Body of pancreas (tissue), 4 donors: ENCODE measurements around the gene UGT1A6. TPM values are rescaled to one million over a fixed set of nuclear protein-coding genes. Genes with fewer than 3 reads are reported as not detected.

ENCODE experiments used
- ATAC-seq: fragments of 150-250 bp; one replicate; pipeline ENCODE4 v1.9.1; 2016
- DNase-seq, 4 donors: peaks; one replicate each; pipeline ENCODE4 v3.0.0-alpha.2; 2019
- H3K27ac ChIP-seq, 4 donors: fragments of 200-600 bp; sonication (generic); 1 replicate in 3 of 4; 2 replicates in 1 of 4; pipeline versions ENCODE4 v1.5.1 to v1.6.1; 2016 to 2019; ENCODE audit warnings: mild to moderate bottlenecking in 1 of 4, mixed read lengths in 1 of 4, moderate library complexity in 1 of 4
- H3K27me3 ChIP-seq, 2 donors: fragments of 200-600 bp; sonication (generic); one replicate each; pipeline ENCODE4 v1.6.0; 2016; ENCODE audit warnings: mild to moderate bottlenecking in 1 of 2
- H3K36me3 ChIP-seq, 2 donors: fragments of 200-600 bp; sonication (generic); replicated peaks in 1 of 2; 2 replicates each; pipeline ENCODE4 v1.5.1; 2016; ENCODE audit warnings: low read depth in 2 of 2; ENCODE audit not compliant: insufficient read depth in 1 of 2
- H3K4me1 ChIP-seq: fragments of 200-600 bp; sonication (generic); one replicate; pipeline ENCODE4 v1.6.0; 2016
- H3K4me3 ChIP-seq, 2 donors: fragments of 200-600 bp; sonication (generic); 1 replicate in 1 of 2; 2 replicates in 1 of 2; pipeline ENCODE4 v1.5.1; 2016 to 2019
- H3K9me3 ChIP-seq, 3 donors: fragments of 200-600 bp; sonication (generic); 1 replicate in 2 of 3; 2 replicates in 1 of 3; pipeline ENCODE4 v1.5.1; 2016
- CTCF ChIP-seq, 7 experiments: fragments of 450-650 bp in 4 of 7; fragments of 200-600 bp in 3 of 7; sonication (generic) in 3 of 7; IDR thresholded peaks; one replicate each; pipeline ENCODE4 v1.5.1; 2016 to 2019; ENCODE audit warnings: antibody characterized with exemption in 7 of 7
- POLR2A ChIP-seq, 3 donors: fragments of 450-650 bp; IDR thresholded peaks; one replicate each; pipeline ENCODE4 v1.6.1; 2016; ENCODE audit warnings: antibody characterized with exemption in 3 of 3, mild to moderate bottlenecking in 2 of 3
- WGBS, 2 donors: methylation state at CpG; one replicate each; pipeline ENCODE4 v1.1.5; 2017; 5-methylcytosine and 5-hydroxymethylcytosine counted together
- intact Hi-C: fragments of 100-400 bp; cut with DNase I; formaldehyde crosslinking; loops from one replicate; pipeline ENCODE4 v1.15.1; 2023
- total RNA-seq, 2 donors: library from RNA; depleted of rRNA; stranded (reverse); fragments of >200 nt; gene quantifications; one replicate each; pipeline ENCODE4 v1.1.0, GENCODE V29; 2016

Gene UGT1A6
- total RNA-seq, 2 donors from 2014 or later, result 0.33 TPM; not detected in 1

GRCh38 chr2:233689501-233689900 lies 3.2 kb upstream of the UGT1A6 start:
- DNase-seq (no peak), ATAC-seq (no peak)
- Histone ChIP-seq H3K4me1 (peaks cover 17% of the 10 kb centered on the region), H3K27me3 (no peaks in the 10 kb centered on the region), H3K9me3 (no peaks in the 10 kb centered on the region), H3K36me3 (no peaks in the 10 kb centered on the region), H3K4me3 (no peak overlapping the region), H3K27ac (no peak overlapping the region)
- intact Hi-C loops, result no loop called here
- TF ChIP-seq POLR2A (IDR thresholded peaks at IDR 0.05) (no peak), CTCF (IDR thresholded peaks at IDR 0.05) (no peak)
- WGBS, 2 donors, result 2 to 3% methylated on average over 3 of the region's 3 CpGs

- TF ChIP-seq POLR2A (IDR thresholded peaks at IDR 0.05), result no peak
- no peak for TF ChIP-seq CTCF (IDR thresholded peaks at IDR 0.05)
- WGBS, 2 donors, result 56 to 78% methylated on average over 4 of the region's 4 CpGs
Observed at GRCh38 chr2:233690444-233690843, 2.2 kb upstream of the UGT1A6 start.

GRCh38 chr2:233691443-233692433 lies 952 bp upstream of the UGT1A6 start:
- TF ChIP-seq POLR2A (IDR thresholded peaks at IDR 0.05) (no peak), CTCF (IDR thresholded peaks at IDR 0.05) (no peak)
- Histone ChIP-seq H3K9me3 (no peaks in the 10 kb centered on the region), H3K4me3 (no peak overlapping the region), H3K27me3 (no peaks in the 10 kb centered on the region), H3K27ac (no peak overlapping the region), H3K36me3 (no peaks in the 10 kb centered on the region), H3K4me1 (peaks cover 17% of the 10 kb centered on the region)
- DNase-seq (no peak), ATAC-seq (no peak)
- intact Hi-C loops, result no loop called here
- 83 to 94% methylated on average over 9 to 11 of the region's 11 CpGs for WGBS, 2 donors

More at GRCh38 chr2:233690444-233690843, 2.2 kb upstream of the UGT1A6 start:
- Histone ChIP-seq H3K9me3 (no peaks in the 10 kb centered on the region), H3K27me3 (no peaks in the 10 kb centered on the region), H3K36me3 (no peaks in the 10 kb centered on the region), H3K4me1 (peaks cover 17% of the 10 kb centered on the region), H3K27ac (no peak overlapping the region), H3K4me3 (no peak overlapping the region)
- DNase-seq, result no peak
- ATAC-seq, result no peak
- intact Hi-C loops, result no loop called here

GRCh38 chr2:233693963-233694362 lies 1.3 kb downstream of the UGT1A6 start:
- no peak overlapping the region for H3K27ac ChIP-seq
- DNase-seq, result no peak
- intact Hi-C loops, result no loop called here
- ATAC-seq, result no peak
- no peaks in the 10 kb centered on the region for H3K36me3 ChIP-seq
- no peak overlapping the region for H3K4me3 ChIP-seq
- H3K27me3 ChIP-seq, result no peaks in the 10 kb centered on the region
- H3K4me1 ChIP-seq, result peaks cover 17% of the 10 kb centered on the region
- WGBS, 2 donors, result 74 to 80% methylated on average over 6 of the region's 6 CpGs
- H3K9me3 ChIP-seq, result no peaks in the 10 kb centered on the region
- no peak for TF ChIP-seq CTCF (IDR thresholded peaks at IDR 0.05)
- TF ChIP-seq POLR2A (IDR thresholded peaks at IDR 0.05), result no peak
